Pons (tissue), 1 donor: ENCODE data around the gene NDUFA6.
"Not testable (repeated sequence)": the region's sequence is repeated elsewhere in the genome, so short reads cannot be mapped to it uniquely, and the experiment has no call there.

Source experiments
- DNase-seq: peaks from one replicate; pipeline ENCODE4 v3.0.0-alpha.2; 2016; ENCODE audit warnings: low spot score

The NDUFA6 gene

GRCh38 chr22:42090596-42091454 is at the start of gene NDUFA6:
Gene NDUFA6, minus strand, starts transcription at chr22:42090772. Its CDS starts 28 bp downstream, at chr22:42090744.
- peak; percentile 100 for DNase-seq

GRCh38 chr22:42140153-42140552 is 49.6 kb upstream of the NDUFA6 start:
- not testable (repeated sequence) for DNase-seq

- not testable (repeated sequence) for DNase-seq
Measured at GRCh38 chr22:42139508-42139907, 48.9 kb upstream of the NDUFA6 start.

- no peak for DNase-seq
Measured at GRCh38 chr22:42138972-42139371, 48.4 kb upstream of the NDUFA6 start.

- DNase-seq, result no peak
Measured at GRCh38 chr22:42138122-42138770, 47.7 kb upstream of the NDUFA6 start.

GRCh38 chr22:42135688-42136087 is 45.1 kb upstream of the NDUFA6 start:
- not testable (repeated sequence) for DNase-seq

GRCh38 chr22:42134100-42135020 is 43.8 kb upstream of the NDUFA6 start:
- no peak for DNase-seq

GRCh38 chr22:42132457-42132856 is 41.9 kb upstream of the NDUFA6 start:
- DNase-seq, result no peak

GRCh38 chr22:42131562-42131961 is 41.0 kb upstream of the NDUFA6 start:
- no peak for DNase-seq

- DNase-seq, result not testable (repeated sequence)
Measured at GRCh38 chr22:42130639-42131431, 40.3 kb upstream of the NDUFA6 start, which contains the start of gene CYP2D6. Gene CYP2D6, minus strand, starts transcription at chr22:42130810. Its CDS starts 19 bp downstream, at chr22:42130791.

GRCh38 chr22:42130182-42130581 is 39.6 kb upstream of the NDUFA6 start:
- DNase-seq, result not testable (repeated sequence)

- DNase-seq, result not testable (repeated sequence)
Measured at GRCh38 chr22:42128776-42129694, 38.5 kb upstream of the NDUFA6 start.

- not testable (repeated sequence) for DNase-seq
Measured at GRCh38 chr22:42128007-42128406, 37.4 kb upstream of the NDUFA6 start.

GRCh38 chr22:42127606-42128005 is 37.0 kb upstream of the NDUFA6 start:
- no peak for DNase-seq

- DNase-seq, result not testable (repeated sequence)
Measured at GRCh38 chr22:42123529-42123928, 33.0 kb upstream of the NDUFA6 start.

GRCh38 chr22:42120231-42121021 is 29.9 kb upstream of the NDUFA6 start:
- DNase-seq, result not testable (repeated sequence)

GRCh38 chr22:42116848-42117424 is 26.4 kb upstream of the NDUFA6 start:
- DNase-seq, result no peak

GRCh38 chr22:42115420-42115830 is 24.9 kb upstream of the NDUFA6 start:
- DNase-seq, result not testable (repeated sequence)

GRCh38 chr22:42114721-42115120 is 24.1 kb upstream of the NDUFA6 start:
- DNase-seq, result peak; percentile 31
